Kidney epithelial cell (primary cell): ENCODE data around the gene ENTHD1. TPM values are rescaled to one million over a fixed set of nuclear protein-coding genes. Genes with fewer than 3 reads are reported as not detected.
"Not testable (repeated sequence)": the region's sequence is repeated elsewhere in the genome, so short reads cannot be mapped to it uniquely, and the experiment has no call there.

Experiments used
- DNase-seq: peaks from one replicate; pipeline ENCODE4 v3.0.0-alpha.2; 2010; ENCODE audit warnings: low read depth
- H3K27me3 ChIP-seq: 2 replicates; pipeline ENCODE4 v1.6.0; 2011; ENCODE audit warnings: low read length; ENCODE audit not compliant: control insufficient read depth, insufficient read depth
- H3K36me3 ChIP-seq: 2 replicates; pipeline ENCODE4 v1.5.1; 2011; ENCODE audit warnings: low read length; ENCODE audit not compliant: control insufficient read depth, insufficient read depth
- H3K4me3 ChIP-seq: 2 replicates; pipeline ENCODE4 v1.5.1; 2011; ENCODE audit warnings: low read depth, mild to moderate bottlenecking, control low read depth, low read length
- CTCF ChIP-seq: IDR thresholded peaks from 2 replicates; pipeline ENCODE4 v1.5.1; 2011; ENCODE audit warnings: mild to moderate bottlenecking, moderate library complexity, low read length, control low read depth, inconsistent platforms; ENCODE audit not compliant: insufficient read depth, poor library complexity, severe bottlenecking
- total RNA-seq: library from RNA; depleted of rRNA; stranded (reverse); fragments of >200 nt; gene quantifications from 2 replicates; pipeline ENCODE4 v1.2.3, GENCODE V29; 2015

The ENTHD1 gene
- total RNA-seq, 1 donor from 2014 or later = not detected

GRCh38 chr22:39873965-39874364 is 19.6 kb downstream of the ENTHD1 start:
- no peak for DNase-seq

GRCh38 chr22:39872548-39872947 is 21.0 kb downstream of the ENTHD1 start:
- no peak for TF ChIP-seq CTCF

More at GRCh38 chr22:39873965-39874364, 19.6 kb downstream of the ENTHD1 start:
- Histone ChIP-seq H3K27me3 (peaks cover 6% of the 10 kb centered on the region), H3K36me3 (no peaks in the 10 kb centered on the region), H3K4me3 (no peak overlapping the region)
- no peak for TF ChIP-seq CTCF

GRCh38 chr22:39871008-39871798 is 22.4 kb downstream of the ENTHD1 start:
- TF ChIP-seq CTCF = no peak
- Histone ChIP-seq H3K4me3 (no peak overlapping the region), H3K27me3 (no peaks in the 10 kb centered on the region), H3K36me3 (no peaks in the 10 kb centered on the region)
- DNase-seq = no peak

More at GRCh38 chr22:39872548-39872947, 21.0 kb downstream of the ENTHD1 start:
- no peak overlapping the region for H3K4me3 ChIP-seq
- H3K36me3 ChIP-seq = no peaks in the 10 kb centered on the region
- DNase-seq = no peak
- H3K27me3 ChIP-seq = peaks cover 6% of the 10 kb centered on the region

GRCh38 chr22:39869797-39870196 is 23.8 kb downstream of the ENTHD1 start:
- not testable (repeated sequence) for H3K36me3 ChIP-seq, H3K27me3 ChIP-seq, H3K4me3 ChIP-seq, DNase-seq

GRCh38 chr22:39868741-39869140 is 24.8 kb downstream of the ENTHD1 start:
- TF ChIP-seq CTCF = no peak
- no peaks in the 10 kb centered on the region for H3K27me3 ChIP-seq
- no peaks in the 10 kb centered on the region for H3K36me3 ChIP-seq
- H3K4me3 ChIP-seq = no peak overlapping the region
- DNase-seq = no peak

GRCh38 chr22:39859903-39860588 is 33.5 kb downstream of the ENTHD1 start:
- TF ChIP-seq CTCF = no peak
- no peaks in the 10 kb centered on the region for H3K36me3 ChIP-seq
- H3K4me3 ChIP-seq = no peak overlapping the region
- H3K27me3 ChIP-seq = no peaks in the 10 kb centered on the region
- no peak for DNase-seq
